NCI-H1694 (cell line): ENCODE data around the gene FUBP3.

Source experiments
- DNase-seq: peaks from one replicate; lab custom pipeline; 2025; lab: John Stamatoyannopoulos, UW

The FUBP3 gene

DNA sequence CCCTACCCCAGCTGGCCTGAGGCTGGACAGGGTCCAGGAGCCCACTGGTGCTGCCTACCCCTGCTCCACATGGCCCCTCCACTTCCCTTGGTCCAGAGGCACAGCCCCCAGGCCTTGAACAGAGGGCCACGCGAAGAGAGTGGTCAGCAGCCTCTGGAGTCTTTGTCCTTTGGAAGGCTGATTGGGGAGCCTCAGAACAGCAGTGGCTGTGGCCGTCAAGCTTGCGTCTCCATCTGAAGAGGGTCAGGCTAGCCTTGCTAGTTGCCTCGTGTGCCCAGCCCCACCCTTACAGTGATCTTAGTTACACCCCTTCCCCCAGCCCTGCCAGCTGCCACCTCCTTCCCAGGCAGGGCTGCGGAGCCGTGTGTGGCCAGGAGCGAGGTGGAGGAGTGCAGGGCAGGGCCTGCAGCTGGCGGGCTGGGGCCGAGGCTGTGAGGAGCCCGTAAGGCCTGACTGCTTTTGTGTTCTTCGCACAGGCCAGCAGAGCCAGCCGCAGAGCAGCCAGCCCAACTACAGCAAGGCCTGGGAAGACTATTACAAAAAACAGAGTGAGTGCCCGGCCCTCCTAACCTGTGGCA is 54.9 kb downstream of the FUBP3 start:
- no peak for DNase-seq

DNA sequence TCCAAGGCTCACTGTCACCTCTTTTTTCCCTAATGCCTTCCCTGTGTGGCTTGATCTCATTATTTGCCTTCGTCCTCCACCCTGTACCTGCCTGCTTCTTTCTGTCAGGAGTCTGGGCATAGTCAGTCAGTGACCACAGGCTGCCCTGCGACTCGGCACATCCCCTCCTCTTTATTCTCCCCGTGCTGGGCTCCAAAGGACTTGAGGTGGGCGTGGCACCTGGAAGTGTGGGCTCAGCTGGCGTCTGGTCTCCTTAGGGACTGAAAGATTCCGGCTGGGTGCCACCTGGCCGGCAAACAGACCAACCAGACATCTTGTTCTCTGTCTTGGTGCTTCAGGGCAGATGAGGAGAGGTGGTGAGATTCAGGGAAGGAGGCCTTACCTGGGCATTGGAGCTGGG is 55.4 kb downstream of the FUBP3 start:
- no peak for DNase-seq

DNA sequence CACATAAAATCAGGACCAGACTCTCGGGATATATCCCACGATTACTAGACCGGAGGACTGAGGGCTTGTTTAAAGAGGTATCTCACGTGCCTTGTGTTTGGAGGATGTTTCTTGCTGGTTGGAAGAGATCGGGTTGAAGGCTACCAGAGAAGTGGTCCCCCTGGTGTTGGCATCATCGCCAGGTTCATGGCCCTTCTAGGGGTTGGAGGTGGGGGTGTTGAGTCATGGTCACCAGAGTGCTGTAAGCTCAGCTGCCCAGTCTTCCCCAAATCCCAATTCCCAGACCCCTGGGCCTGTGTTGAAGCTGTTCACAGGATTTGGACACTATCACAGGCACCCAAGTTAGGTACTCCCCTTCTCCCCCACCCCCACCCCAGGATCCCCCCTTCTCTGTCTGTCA is 55.9 kb downstream of the FUBP3 start:
- DNase-seq: no peak

DNA sequence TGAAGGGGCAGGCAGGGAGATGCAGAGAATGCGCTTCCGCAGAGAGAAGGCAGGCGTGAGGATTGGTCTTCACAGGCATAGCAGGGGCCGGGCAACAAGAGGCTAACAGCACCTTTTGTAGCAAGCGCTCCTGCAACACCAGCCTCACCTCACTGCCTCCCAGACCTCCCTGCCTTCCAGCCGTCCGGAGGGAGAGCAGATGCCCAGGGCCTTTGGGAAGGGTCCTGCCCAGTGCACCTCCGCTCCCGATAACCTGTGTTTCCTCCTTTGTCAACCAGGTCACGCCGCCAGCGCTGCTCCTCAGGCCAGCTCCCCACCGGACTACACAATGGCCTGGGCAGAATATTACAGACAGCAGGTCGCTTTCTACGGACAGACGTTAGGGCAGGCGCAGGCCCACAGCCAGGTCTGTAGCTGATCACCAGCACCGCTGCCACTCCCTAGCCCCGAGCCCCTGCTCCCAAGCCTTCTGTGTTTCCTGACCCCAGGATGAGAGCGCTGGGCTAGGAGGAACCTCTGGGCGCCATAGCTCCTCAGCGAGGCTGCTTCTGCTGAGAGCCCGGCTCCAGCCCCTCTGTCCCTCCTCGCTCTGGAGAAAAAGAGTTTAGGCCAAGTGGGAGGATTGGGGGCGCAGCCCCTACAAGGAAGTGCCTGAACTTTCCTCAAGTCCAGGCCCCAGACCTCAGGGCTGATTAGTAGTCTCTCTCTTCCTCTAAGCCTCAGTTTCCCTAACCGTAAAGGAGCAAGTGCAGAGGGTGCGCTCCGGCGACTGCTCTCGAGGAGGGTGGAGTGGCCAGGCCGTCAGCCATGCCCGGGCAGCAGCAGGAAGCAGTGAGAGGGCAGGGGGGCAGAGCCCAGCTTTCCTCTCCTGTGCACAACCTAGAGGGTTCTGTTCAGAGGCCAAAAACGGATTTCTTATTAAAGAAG is 56.6 kb downstream of the FUBP3 start:
- no peak for DNase-seq

DNA sequence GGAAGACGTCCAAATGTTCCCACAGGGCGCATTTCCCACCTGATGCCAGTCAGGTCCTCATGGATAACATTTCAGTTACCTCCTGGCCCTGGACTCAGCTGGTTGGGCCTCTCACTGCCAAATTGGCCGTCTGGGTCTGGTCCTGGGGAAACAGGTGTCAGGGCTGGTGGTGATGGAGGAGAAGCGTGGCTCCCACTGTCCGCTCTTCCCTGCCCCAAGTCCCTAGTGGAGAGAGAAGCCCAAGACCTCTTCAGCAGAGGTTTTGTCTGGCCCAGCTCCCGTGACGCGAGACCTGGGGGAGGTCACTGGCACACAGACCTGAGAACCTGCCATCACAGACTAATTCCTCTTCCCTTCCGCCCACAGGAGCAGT is 57.3 kb downstream of the FUBP3 start:
- no peak for DNase-seq

DNA sequence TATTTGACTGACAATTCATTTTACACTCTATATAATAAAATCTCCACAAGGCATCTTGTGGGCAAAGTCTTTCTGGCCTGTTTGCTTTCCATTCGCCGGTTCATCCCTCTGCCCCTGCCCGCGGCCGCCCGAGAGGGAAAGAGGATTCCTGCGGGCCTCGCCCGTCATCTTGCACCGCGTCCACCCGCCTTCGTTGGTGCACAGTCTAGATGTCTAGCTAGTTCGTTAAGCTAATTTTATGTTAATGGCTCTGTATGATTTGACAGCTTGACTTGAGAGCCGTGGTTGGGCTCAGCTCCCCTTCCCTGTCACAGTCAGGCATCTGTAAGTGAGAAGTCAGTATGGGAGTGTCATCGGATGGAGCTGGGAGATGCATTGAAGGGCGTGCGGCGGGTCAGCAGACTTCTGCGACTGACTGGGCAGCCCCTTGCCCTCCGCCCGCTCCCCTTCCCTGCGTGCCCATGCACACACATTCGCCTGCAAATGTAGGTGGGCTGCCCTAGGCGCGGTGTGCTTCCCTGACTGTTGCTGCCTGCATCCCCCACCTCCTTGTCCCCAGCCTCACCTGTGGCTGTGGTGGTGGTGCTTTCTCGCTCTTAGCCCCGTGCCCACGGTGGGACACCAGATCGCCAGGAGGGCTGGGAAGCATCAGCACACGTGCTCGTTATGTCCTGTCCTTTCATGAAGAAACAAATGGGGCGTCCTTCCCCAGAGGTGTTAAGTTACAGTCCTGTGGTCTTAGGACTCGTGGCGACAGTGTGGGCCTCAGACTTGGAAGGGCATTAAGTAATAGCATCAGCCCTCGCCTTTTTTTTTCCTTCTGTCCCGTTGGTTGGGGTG is 59.1 kb downstream of the FUBP3 start:
- no peak for DNase-seq

DNA sequence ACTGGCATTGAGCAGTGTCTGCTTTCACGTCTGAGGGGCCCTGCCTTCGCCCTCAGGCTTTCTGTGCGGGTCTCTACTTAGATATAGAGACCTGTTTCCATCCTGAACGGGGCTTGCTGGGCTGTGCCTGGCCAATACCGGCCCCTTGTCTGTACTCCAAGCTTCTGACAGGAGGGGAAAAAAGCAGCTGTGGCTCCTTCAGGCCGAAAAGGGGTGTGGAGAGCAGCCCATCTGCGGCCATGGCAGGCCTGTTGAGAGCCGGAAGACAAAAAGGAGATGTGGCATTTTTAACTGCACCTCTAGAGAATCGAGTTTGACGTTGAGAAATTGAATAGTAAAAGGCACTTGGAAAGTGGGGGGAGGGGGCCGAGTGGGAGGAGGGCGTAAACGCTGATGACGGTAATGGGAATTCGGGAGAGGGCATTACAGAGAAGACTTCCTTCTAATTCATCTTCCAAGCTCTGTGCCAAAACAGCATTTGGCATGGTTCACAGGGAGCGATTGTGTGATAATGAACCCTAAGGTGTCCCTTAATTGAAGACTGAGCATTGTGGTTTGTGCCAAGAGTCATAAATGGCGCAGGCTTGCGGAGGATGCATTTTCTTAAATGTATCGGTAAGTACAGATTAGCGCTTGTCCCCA is 59.9 kb downstream of the FUBP3 start:
- DNase-seq: no peak

DNA sequence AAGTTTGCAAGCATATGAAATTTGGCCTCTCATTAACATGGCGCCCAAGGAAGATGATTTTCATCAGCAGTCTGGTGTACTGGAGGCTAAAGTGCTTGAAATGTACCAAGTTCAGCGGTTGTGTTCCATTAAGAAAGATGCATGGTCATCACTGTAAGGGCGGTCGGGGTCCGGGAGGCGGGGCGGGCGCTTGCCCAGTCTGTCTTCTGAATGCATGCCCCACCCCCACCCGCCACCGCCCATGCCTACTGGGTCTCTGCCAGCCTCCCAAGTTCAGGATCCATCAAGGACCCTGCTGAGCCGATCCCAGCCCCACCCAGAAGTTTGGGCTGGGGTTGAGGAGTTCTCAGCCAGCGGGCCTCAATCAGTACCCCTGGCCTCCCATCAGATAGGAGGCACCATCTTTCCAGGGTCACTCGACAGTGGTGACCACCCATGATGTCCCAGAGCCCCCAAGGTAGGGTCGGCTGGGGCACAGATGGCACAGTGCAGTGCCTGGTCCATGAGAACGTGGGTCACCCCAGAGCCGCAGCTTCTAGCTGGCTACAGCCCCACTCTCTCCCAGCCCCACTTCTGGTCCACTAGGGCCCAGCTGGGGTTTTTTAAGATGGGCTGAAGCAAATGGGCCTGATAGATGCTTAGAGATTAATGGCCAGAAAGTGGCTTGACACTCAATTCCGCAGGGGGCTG is 60.6 kb downstream of the FUBP3 start:
- no peak for DNase-seq

DNA sequence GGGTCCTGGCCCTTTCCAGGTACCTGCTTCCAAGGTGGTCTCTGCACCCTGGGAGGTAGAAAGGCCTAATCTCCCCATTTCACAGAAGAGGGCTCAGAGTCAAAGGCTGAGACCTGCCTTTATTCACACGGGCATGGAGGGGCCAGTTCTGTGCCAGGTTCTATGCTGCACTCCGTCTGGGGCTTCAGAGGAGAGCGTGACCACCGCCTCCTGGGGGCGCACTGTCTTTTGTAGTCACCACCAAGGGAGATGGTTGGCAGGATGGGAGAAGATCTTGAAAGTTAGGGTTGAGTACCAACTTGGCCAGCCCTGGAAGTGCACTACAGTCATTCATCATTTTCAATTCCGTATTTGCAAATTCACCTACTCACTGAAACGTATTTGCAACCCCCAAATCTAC is 61.3 kb downstream of the FUBP3 start:
- DNase-seq: no peak

DNA sequence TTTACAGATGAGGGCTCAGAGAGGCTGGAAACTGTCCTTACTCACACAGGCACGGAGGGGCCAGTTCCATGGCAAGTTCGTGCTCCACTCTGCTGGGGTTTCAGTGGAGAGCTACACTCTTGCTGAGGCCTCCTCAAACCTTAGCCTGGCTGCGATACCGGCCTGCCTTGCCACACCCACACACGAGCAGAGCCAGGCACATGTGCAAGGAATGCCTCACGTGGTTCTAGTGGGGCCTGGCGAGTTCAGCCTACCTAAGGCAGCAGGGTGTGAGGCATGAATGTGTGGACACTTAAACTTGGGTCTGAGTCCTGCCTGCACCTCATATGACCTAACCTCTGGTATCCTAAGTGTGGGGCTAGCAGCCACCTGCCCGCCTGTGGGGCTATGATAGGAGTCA is 63.5 kb downstream of the FUBP3 start:
- DNase-seq: no peak

DNA sequence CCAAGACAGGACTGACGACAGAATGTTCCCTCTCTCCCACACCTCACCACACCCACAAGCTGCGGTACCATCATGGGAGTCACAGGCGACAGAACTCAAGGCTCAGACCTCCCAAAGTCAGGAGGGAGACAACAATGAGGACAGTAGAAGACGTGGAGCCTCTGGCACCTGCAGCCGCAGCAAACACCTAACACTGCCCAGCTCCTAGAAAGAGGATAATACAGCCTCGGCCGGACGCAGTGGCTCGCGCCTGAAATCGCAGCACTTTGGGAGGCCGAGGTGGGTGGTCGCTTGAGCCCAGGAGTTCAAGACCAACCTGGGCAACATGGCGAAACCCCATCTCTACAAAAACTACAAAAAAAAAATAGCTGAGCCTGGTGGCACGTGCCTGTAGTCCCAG is 71.8 kb downstream of the FUBP3 start:
- DNase-seq: no peak

DNA sequence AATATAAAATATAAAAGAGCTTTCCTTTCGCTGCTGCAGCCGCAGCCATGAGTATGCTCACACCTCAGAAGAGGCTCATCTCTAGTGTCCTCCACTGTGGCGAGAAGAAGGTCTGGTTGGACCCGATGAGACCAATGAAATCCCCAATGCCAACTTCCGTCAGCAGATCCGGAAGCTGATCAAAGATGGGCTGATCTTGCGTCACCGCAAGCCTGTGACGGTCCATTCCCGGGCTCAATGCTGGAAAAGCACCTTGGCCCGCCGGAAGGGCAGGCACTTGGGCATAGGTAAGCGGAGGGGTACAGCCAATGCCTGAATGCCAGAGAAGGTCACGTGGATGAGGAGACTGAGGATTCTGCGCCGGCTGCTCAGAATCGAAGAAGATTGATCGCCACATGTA is 72.4 kb downstream of the FUBP3 start:
- DNase-seq: no peak

DNA sequence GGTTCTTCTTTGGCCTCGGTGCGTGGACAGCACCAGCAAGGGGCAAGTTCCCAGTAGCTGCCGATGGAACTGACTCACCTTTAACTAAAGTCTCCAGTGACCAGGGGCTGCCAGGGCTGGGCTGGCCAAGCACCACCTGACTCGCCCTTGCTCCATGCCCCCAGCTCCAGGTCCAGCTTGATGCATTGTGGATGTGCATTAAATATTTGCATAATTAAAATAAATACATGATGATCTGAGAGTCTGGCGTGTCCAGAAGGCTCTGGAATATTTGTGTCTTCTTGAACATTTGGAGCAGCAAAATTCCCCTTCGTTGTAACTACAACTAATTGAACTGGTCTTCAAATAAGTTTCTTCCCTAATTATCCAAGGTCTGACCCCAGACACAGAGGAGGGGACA is 75.5 kb downstream of the FUBP3 start:
- DNase-seq: no peak

DNA sequence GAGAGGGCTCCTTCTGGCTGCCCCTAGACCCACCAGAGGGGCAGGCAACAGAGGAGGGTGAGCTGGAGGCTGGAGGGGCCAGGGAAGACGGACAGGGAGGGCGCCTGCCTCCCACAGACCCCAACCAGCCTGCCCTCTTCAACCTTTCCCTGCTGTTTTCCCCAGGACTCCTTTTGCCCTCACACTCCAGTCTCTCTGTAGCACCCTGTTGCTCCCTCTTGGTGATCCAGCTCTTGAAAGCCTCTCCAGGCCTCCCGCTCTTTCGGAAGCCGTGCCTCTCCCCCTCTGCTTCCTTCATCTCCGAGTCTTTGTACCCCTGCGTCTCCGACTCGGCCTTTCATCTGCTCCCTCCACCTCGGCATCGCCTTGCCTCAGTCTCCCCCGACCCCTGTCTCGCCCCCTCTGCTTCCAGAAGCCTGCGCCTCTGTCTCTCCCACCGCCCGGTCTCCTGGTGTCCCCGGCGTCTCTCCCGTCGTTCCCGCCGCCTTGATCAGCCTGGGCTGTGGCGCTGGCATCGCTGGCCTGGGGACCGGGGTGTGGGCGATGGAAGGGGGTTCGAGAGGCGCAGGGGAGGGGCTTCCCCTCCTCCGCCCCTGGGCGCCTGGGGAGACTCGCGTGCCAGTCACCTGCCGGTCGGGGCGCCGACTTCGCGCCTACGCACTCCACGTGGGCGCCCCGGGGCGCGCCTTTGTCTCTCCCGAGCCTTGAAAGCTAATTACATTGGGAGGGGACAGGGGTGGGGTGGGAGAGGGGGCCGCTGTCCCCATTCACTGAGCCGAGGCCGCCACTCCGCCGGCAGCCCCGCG is 79.7 kb downstream of the FUBP3 start:
- no peak for DNase-seq

DNA sequence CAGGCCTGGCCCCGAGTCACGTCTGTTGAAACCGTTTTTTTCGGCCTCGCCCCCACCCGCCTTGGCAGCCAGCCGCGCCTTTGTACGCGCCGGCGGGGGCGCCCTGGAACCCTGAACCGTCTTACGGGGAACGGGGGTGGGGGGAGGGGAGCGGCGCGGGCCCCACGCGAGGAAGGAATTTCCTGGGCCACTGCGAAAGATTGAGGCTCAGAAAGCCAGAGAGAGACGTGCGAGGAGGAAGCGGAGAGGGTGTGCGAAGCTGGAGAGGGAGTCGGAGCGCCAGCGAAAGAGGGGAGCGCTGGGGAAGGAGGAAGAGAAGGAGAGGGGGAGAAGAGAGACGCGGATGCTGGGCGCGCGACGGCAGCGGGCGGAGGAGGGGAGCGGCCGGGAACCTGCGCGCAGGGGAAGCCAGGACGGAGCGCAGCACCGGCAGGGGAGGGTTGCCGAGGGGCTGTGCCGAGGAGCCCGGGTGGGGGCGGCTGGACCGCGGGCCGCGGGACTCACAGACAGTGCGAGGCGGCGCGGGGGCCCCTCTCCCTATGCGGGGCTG is 80.4 kb downstream of the FUBP3 start:
- no peak for DNase-seq

DNA sequence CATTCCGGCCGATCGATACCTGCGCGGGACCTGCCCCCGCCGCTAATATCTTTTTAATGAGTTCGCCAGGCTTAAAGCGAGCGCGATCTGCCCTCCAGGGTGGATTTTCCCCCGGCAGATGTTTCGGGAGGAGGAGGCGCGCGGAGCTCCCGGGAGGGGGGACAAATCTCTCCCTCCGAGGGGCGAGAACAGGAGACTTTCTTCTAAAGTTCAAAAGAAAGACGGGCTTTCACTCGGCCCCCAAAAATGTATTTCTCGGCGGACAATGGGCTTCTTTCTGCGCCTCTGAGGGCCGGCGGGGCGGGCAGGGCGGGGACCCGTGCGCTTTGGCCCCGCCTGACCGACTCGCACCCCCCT is 80.9 kb downstream of the FUBP3 start:
- DNase-seq: no peak

DNA sequence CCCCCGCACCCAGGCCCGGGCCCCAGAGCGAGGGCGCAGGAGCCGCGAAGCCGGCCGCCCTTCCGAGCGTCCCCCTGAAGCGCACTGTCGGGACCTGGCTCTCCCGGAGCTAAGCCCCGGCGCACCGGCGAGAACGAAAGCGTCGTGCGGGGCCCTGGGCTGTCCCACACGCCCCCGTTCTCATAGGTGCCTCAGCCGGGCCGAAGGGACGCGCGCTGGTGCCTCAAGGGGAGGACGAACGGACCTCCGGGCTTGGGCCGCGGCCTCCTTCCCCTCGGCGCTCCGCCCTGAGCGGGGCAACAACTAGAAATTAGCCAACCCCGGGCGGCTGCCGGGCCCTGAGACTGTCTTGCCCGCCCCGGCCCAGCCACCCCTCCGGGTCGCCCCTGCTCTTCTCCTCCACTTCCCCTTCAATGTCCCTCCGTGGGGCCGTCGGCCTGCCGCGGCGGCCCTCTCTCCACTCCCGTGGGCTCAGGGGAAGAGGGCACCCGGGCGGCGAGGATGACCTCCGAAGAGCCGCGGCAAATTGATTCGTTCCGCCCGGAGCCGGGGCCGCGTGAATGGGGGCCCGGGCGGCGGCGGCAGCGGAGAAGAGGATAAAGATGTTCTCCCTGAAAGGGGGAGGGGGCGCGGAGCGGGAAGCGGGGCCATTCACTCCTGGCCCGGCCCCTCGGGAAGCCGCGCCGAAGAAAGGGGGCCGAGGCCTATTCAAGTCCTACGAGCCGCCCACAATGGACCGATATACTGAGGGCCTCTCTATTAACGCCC is 81.5 kb downstream of the FUBP3 start:
- DNase-seq: no peak

DNA sequence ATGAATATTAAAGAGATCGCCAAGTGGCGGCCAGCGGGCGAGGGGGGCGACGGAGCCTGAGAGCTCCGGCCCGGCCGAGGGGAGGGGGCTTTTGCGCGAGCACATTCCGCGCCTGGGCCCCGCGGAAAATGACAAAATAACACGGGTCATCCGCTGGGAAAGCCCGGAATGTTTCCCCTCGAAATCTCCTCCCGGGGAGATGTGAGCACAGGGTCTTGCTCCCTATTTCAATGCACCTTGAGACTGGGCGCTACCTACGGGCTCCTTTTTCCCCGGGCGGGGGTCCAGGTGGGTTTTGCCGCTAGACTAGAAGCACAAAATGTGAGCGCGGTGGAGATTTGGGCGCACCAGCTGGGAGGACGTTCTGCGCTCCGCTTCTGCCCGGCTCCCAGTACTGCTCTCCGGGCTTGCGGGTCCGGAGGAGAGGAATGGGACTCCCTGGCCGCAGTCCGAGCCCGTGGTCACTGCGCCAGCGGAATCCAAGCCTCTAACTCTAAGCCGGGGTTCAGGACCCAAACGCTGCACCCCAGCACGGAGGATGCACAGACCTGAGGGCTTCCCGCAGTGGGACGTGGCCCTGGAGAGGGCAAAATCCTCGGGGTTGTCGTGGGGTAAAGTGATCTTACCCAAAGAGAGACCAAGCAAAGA is 82.2 kb downstream of the FUBP3 start:
- no peak for DNase-seq
